ENCODE results near the gene GJA3.

GJA3 gene

GRCh38 chr13:20130012-20130411, 30.8 kb downstream of the GJA3 start:
- no peak for DNase-seq
- no peak overlapping the region for H3K4me3 ChIP-seq (ENCODE audit: low read depth, low read length)
- H3K27me3 ChIP-seq = peaks cover 21% of the 10 kb centered on the region
- TF ChIP-seq, protein P1, sequence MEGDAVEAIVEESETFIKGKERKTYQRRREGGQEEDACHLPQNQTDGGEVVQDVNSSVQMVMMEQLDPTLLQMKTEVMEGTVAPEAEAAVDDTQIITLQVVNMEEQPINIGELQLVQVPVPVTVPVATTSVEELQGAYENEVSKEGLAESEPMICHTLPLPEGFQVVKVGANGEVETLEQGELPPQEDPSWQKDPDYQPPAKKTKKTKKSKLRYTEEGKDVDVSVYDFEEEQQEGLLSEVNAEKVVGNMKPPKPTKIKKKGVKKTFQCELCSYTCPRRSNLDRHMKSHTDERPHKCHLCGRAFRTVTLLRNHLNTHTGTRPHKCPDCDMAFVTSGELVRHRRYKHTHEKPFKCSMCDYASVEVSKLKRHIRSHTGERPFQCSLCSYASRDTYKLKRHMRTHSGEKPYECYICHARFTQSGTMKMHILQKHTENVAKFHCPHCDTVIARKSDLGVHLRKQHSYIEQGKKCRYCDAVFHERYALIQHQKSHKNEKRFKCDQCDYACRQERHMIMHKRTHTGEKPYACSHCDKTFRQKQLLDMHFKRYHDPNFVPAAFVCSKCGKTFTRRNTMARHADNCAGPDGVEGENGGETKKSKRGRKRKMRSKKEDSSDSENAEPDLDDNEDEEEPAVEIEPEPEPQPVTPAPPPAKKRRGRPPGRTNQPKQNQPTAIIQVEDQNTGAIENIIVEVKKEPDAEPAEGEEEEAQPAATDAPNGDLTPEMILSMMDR (IDR thresholded peaks at IDR 0.05; ENCODE audit: low read depth, low read length) = no peak
- H3K36me3 ChIP-seq = no peaks in the 10 kb centered on the region
- no peaks in the 10 kb centered on the region for H3K4me1 ChIP-seq
- H3K9me3 ChIP-seq = no peaks in the 10 kb centered on the region

- Histone ChIP-seq H3K4me3 (ENCODE audit: low read depth, low read length) (no peak overlapping the region), H3K36me3 (no peaks in the 10 kb centered on the region), H3K27me3 (peaks cover 21% of the 10 kb centered on the region), H3K4me1 (no peaks in the 10 kb centered on the region), H3K9me3 (no peaks in the 10 kb centered on the region)
- TF ChIP-seq, protein P1 (IDR thresholded peaks at IDR 0.05; ENCODE audit: low read depth, low read length) = no peak
- no peak for DNase-seq
Observed at GRCh38 chr13:20129076-20129475, 31.8 kb downstream of the GJA3 start.

DNA sequence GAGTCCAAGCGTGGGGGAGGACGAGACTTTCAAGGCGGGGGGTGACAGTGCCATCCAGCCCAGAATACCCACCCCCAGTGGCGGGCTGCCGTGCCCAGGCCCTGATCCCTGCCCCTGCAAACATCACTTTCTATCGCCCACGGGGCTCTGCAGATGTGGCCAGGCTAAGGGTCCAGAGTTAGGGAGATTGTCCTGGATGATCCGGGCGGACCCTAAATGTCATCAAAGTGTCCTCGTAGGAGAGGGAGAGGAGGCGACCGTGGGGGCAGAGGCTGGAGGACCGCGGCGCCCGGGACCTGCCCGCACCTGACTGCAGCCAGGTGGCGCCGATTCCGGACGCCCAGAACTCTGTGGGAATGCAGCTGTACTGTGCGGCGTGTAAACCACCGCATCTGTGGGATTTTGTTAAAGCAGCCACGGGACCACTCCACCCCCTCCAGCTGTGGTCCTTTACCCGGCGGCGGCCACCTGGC, 32.4 kb downstream of the GJA3 start:
- Histone ChIP-seq H3K4me3 (ENCODE audit: low read depth, low read length) (peak overlapping the region; percentile 72), H3K4me1 (no peaks in the 10 kb centered on the region), H3K36me3 (no peaks in the 10 kb centered on the region), H3K9me3 (no peaks in the 10 kb centered on the region), H3K27me3 (peaks cover 21% of the 10 kb centered on the region)
- TF ChIP-seq, protein P1 (IDR thresholded peaks at IDR 0.05; ENCODE audit: low read depth, low read length) = peak; percentile 27; the same call in 1 of the 2 replicates
- DNase-seq = no peak

DNA sequence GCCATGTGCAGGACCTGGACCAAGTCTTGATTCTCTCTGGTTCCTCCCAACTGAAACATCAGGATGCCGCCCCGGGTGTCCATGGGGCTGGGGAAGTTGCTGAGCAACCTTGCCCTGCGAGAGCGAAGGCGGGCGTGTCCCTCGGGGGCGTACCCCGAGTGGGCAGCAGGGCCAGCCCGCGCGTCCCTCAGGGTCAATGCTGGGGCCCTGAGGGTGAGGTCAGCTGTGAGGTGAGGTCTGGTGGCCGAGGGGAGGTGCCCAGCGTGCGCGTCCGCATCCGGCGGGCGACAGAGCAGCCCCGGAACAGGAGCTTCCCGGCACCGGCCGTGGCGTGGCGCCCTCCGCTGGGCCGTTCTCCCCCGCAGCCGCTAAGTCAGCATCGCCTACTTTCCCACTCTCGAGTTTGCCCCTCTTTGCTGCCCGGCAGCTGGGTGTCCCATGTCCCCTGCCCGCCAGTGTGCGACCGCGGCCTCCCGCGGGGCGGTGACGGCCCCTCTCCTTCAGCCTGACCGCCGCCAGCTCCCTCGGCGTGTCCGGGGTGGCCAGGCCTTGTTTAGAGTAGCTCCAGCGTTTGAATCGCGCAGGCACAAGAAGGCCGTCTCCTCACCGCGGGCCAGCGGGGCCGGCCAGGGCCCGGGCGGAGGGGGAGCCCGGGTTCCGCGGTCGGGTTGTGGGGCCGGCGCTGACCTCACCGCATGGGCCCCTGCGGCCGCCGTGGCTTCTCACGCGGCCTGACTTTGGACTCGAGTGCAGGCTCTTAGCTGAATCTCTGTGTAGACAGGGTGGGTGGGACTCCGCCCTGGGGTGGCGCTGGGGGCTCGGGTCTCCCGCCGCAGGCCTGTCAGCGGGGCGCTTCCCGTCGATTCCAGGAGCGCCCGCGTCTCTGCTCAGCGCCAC, 33.0 kb downstream of the GJA3 start:
- no peaks in the 10 kb centered on the region for H3K4me1 ChIP-seq
- no peaks in the 10 kb centered on the region for H3K36me3 ChIP-seq
- DNase-seq = peak; percentile 67
- H3K27me3 ChIP-seq = peaks cover 21% of the 10 kb centered on the region
- H3K4me3 ChIP-seq (ENCODE audit: low read depth, low read length) = peak overlapping the region; percentile 72
- TF ChIP-seq, protein P1 (IDR thresholded peaks at IDR 0.05; ENCODE audit: low read depth, low read length) = peak; percentile 59
- no peaks in the 10 kb centered on the region for H3K9me3 ChIP-seq

GRCh38 chr13:20127262-20127561, 33.6 kb downstream of the GJA3 start:
- TF ChIP-seq, protein P1 (IDR thresholded peaks at IDR 0.05; ENCODE audit: low read depth, low read length) = no peak

More at GRCh38 chr13:20127262-20127561, 33.6 kb downstream of the GJA3 start:
- Histone ChIP-seq H3K9me3 (no peaks in the 10 kb centered on the region), H3K36me3 (no peaks in the 10 kb centered on the region), H3K4me1 (no peaks in the 10 kb centered on the region), H3K27me3 (peaks cover 20% of the 10 kb centered on the region), H3K4me3 (ENCODE audit: low read depth, low read length) (peak overlapping the region; percentile 72)
- DNase-seq = no peak

Measured in BE2C (cell line).